ENCODE results near the gene SF3B4.
"Not testable (repeated sequence)": the region's sequence is repeated elsewhere in the genome, so short reads cannot be mapped to it uniquely, and the experiment has no call there.

The SF3B4 gene, protein sequence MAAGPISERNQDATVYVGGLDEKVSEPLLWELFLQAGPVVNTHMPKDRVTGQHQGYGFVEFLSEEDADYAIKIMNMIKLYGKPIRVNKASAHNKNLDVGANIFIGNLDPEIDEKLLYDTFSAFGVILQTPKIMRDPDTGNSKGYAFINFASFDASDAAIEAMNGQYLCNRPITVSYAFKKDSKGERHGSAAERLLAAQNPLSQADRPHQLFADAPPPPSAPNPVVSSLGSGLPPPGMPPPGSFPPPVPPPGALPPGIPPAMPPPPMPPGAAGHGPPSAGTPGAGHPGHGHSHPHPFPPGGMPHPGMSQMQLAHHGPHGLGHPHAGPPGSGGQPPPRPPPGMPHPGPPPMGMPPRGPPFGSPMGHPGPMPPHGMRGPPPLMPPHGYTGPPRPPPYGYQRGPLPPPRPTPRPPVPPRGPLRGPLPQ

DNA sequence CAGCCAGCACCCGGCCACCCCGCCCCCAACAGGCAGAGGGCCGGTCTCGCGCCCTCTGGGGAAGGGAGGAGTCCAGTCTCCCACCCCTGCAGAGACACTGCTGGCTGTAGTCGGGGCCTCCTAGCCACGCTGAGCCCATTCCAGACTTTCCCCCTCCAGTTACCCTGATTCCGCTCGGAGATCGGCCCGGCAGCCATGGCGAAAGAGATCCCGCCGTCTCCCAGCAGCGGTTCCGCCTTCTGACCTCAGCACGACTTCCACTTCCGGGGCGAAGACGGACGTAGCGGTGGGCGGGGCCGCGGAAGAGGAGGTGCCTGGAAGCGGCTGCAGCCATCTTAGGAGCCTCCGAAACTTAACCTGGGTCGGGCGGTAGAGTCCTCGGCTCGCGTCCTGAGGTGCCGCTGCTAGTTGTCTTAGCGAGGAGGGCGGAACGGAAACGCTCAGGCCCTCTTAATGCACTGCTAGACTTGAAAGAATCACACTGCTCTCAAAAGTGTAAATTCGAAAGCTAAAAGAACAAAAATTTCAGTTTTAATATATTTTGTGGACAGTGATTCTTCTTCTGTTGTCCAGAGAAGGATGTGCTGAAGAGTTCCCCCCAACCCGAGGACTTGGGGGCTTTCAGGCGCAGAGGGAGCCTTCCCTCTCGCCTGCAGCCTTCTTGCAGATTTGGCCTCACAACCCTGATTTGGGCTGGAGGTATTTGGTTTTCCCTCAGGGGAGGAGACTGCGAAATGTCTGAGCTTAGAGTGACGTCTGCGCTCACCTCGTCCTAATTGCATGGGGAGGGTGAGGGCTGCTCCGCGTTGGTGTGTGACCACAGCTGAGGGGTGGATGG is at the start of gene SF3B4:
SF3B4 (minus strand) TSS at position 241 of the 838 bp plus-strand sequence; CDS start at position 197, 44 bp downstream.
- peak; percentile 92 to 93 for DNase-seq

DNA sequence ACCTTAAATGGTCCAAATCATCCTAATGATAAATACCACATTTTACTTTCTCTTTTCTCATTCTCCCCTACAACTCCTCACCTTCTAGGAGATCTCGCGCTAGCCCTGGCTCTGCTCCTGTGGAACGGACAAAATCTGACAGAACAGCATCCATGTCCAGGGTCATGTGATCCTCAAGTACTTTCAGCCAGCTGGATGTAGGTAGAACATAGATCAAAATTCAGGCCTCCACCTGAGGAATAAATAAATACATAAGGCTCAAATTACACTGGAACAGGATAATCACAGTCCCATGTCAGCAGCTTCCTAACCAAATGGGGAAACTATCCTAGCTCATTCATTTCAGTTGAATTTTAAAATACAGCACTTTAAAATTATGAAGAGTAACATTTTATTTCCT is 49.7 kb upstream of the SF3B4 start:
- no peak for DNase-seq

DNA sequence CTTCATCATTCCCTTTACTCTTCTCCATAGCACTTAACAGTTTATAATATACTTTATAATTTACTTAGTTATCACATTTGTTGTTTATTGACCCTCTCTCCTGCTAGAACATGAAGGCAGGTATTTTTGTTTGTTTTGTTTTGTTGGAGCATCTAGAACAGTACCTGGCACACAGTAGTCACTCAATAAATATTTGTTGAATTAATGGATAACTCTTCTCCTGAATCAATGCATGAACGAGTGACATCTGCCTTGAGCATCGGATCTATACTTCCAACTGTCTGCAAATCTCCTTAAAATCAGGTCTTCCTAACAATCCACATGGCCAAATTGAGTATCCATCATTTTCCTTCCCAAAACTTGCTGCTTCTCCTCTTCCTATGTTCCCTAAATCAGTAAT is 44.9 kb upstream of the SF3B4 start:
- DNase-seq, result no peak

DNA sequence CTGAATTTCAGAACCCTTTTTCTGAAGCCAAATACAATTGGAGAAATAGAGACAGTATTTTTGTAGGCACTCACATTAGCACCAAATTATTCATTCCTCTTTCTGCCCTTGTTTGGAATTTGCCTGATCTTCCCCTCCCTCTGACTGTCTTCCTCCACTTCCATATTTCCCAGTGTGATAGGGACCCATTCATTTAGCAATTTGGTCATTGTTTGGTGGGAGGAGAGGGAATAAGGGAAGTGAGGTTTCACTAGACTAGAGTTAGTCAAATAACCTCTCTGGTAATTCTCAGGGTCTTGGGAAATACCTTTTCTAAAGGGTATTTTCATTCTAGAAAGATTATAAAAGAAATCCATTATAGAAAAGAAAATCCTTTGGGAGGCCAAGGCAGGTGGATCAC is 40.0 kb upstream of the SF3B4 start:
- no peak for DNase-seq

DNA sequence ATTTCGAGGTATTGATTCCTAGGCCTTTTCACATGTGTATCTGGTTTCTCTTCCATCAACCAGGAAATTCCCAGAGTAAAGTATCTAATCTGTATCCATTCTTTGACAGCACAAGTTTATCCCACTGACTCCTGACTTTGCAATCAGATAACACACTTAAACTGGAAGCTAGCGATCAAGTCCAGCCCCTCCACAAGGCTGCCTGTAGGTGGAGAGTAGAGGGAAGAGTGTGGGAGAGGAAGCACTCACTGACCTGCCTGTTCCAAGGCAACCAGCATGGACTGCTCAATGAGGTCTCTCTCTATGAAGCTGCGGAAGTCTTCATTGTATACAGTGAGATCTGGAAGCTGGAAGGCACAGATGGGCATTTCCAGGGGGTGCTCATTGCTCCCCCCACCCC is 39.4 kb upstream of the SF3B4 start:
- no peak for DNase-seq

DNA sequence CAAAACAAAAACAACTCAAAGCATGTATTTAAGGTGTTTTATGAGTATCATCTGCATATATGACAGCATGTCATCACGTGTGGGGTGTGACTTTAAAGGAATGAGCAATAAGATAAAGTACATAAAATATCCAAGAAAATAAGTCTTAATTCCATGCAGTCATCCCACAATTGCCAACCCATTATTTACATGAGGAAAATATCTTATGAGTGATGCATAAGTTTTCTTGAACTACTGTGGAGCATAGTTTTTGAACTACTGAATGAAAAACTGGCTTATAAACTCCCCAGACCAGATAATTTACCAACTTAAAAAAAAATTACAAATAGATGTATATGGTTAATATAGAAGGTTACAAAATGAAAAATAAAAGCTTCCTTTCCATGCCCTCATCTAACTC is 38.8 kb upstream of the SF3B4 start:
- no peak for DNase-seq

DNA sequence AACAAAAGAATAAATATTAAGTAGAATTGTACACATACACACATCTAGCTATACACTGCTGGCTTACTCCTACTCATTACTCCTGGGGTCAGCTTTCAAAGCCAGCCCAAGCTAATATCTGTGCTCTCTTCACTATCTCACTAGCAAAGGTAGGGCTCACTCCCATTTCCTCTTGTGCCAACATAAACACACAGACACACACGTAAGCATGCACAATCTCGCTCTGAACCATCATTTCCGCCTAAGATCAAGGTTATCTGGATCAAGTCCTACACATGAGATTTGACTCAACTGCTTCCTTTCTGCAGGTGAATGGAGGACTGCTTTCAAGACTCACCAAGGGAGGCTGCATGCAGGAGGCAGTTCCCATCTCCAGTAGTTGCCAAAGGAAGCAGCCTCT is 37.8 kb upstream of the SF3B4 start:
- DNase-seq, result no peak

DNA sequence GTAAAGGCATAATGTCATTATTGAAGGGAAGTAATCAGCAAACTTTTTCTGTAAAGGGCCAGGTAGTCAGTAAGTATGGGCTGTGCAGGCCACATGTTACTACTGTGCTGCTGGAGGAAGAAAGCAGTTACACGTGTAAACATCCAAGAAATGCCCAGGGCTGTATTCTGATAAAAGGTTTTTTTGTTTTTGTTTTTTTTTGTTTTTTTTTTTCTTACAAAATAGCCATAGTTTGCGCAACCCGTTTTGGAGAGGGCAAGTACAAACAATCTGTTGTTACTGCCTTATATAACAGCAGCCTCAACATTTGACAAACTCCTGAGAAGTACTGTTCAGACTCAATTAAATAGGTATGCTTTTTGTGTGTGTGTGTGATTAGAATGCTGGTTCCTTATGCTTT is 35.8 kb upstream of the SF3B4 start:
- no peak for DNase-seq

DNA sequence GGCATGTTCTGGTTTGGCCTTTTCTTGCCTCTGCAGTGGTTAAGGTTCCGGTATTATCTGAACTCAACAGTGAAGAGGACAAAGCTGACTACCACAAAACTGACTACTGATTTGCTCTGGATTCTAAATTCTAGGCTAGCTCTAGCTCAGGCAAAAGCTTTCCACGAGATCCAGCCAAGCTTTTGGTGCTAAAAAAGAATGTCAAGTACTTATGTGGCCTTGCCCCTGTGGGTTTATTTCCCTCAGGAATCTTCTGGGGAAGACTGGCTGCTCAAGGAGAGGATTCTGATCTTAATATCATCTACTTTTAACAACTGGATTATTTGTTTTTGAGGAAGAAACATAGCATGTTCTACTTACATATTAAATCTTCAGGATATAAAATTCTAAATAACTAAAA is 35.1 kb upstream of the SF3B4 start:
- DNase-seq, result no peak

DNA sequence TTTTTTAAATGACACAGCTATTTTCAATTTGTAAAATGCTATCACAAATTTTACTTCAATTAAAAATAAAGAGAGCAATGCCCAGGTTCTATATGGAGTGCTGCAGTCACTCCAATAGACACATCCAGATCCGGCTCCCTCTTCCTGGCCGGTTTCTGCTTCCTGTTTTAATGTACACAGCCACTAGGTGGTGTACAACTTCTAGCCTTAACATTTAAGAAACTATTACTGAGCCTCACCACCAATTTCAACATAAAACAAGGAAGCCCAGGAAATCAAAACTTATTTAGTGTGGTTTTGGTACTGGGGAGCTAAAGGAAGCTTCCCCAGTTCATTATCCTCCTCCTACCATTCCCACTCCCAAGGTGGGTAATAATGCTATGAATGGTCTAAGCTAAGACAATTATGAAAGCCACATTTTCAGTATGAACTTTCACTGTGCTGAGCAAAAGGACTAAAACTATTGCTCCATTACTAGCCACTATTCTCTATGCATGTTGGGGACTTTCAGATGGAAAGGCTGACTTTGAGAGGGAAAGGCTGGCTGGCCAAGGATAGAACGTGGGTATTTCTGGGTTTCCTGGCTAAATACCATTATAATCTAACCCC is 34.5 kb upstream of the SF3B4 start:
- DNase-seq, result peak; percentile 15 to 51

DNA sequence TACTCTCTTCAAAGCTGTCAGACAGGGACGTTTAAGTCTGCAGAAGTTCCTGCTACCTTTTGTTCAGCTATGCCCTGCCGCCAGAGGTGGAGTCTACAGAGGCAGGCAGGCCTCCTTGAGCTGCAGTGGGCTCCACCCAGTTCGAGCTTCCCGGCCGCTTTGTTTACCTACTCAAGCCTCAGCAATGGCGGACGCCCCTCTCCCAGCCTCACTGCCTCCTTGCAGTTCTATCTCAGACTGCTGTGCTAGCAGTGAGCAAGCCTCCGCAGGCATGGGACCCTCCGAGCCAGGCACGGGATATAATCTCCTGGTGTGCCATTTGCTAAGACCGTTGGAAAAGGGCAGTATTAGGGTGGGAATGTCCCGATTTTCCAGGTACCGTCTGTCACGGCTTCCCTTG is 29.9 kb upstream of the SF3B4 start:
- not testable (repeated sequence) for DNase-seq

DNA sequence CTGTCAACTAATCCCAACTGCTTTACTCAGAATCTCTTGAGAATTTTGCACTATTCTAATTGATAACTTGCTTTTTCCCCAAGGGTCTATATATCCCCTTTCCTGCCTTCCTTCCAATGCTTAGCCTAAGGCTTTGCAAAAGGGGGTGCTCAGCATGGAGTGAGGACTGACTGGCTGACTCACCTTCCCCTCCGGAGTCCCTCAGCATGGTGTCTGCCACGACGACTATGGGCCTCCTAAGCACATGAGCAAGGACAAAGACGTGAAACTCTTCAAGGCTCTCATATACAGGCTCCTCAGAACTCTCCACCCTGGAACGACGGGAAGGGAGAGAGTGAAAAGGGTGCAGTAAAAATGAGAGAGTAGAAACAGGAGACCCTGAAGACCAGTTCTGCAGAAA is 22.3 kb upstream of the SF3B4 start:
- DNase-seq, result no peak

DNA sequence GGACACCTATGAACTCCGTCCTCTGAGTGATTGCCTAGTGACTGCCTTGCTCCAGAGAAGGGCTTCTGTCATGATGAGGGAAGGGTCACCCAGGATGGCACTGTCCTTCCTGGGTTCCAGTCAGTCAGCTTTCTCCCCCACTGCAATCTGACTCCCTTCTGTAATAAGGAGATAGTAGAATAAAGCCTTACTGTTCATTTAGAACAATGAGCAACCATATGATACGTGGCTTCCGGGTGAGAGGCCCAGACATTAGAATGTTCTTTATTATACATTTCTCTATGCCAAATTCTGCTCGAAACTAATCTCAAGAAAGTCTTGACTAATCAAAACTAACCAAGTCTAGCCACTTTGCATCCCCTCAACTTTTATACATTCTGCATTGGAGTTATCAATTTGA is 17.6 kb upstream of the SF3B4 start:
- no peak for DNase-seq

DNA sequence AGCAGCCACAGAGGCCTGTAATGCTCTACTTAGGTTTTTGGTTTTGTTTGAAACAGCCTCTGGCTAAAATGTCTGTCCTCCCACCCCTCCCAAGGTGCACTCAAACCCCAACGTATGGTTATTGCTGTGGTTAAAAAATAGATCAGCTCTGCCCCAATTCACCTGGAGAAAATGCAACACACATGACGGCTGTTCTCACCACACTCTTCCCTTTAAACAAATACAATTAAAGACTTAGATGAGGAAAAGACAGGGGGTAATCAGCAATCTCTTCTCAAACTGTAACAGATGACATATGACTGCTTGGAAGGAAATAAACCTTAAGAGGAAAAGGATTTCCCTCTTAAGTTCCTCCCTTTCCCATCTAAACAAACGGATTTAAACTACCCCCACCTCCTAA is 15.3 kb upstream of the SF3B4 start:
- no peak for DNase-seq

DNA sequence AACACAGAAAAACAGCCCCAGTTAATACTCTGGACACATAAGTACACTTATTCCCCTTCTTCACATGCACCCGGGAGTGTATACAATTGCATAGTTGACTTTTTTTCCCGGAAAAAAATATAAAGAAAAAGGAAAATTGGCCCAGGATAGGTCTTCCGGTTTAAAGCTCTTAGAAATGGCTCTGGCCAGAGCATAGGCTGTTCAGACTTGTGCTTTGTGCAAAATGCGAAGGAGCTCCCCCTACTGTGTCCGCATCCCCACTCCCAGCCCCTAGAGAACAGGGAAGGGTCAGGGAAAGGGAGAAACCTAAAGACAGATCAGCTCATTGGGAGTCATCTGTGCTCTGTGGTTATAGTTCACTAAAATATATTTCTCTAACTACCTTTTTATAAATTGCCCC is 14.6 kb upstream of the SF3B4 start:
- no peak for DNase-seq

DNA sequence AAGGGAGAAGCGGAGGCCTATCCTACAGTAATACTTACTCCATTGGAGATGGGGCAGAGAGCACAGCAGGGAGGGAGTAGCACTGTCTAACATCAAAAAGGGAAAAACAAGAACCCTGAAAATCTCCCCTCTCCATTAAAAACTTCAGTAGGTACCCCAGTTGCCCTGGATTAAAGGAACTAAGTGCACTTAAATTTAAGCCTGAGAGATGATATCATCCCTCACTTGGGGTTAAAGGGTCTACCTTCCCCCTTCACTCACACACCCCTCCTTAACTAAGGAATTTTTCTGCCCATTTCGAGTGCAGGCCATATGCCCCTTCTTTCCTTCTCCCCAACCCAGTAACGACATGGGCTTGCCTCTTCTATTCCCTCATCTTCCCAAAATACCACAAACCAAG is 12.8 kb upstream of the SF3B4 start:
- DNase-seq, result no peak

DNA sequence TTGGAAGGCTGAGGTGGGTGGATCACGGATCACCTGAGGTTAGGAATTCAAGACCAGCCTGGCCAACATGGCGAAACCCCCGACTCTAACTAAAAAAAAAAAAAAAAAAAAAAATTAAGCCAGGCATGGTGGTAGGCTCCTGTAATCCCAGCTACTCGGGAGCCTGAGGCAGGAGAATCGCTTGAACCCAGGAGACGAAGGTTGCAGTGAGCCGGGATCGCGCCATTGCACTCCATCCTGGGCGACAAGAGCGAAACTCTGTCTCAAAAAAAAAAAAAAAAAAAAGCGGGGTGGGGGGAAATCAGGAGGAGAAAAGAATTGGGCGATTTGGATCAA is 11.0 kb upstream of the SF3B4 start:
- not testable (repeated sequence) for DNase-seq

DNA sequence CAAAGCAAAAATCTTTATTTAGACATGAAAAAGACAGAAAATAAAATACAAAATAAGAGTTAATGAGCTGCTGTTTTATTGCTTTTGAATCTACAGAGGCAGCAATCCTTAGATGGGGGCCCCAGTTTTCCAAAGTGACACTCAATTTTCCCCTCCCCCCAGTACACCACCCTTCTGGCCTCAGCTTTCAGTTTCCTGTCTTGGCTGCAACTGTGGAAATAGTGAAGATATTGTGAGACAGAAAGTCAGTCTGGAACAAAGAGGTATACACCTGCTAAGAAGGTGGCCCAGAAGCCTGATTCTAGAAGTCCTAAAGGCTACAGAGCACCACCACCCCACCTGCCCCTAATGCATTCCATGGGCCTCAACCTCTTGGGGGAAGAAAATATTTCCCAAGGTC is 10.2 kb upstream of the SF3B4 start:
- DNase-seq, result no peak

DNA sequence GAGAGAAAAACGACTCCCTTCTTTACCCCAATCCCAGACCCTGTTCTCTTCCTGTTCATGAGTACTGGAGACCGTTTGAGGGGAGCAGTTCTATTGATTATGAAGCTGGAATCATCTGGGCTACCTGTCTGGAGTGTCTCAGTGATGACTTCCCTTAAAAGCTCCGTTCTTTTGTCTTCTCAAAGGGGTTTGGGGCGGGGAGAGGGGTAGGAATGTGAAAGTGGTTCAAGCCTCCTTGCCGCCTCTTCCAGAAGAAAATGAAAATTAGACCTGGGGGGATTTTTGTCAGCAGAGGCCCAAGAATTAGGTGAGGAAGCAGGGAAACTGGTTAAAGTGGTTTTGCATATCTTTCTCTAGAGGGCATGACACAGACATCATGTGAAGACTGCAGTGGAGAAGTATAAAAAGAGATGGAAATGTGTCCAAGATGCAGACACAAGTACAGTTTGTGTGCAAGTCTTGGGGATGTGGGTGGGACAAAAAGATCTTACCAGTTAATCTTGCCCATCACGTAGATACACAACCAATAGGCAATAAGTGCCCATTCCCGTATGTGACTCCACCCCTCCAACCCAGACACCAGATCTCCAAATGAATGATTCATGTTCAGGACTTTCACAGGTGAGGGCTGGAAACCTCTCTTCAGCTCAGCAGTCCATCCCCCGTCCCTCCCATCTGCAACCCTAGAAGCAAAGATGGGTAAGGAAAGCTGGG is 9.5 kb upstream of the SF3B4 start:
- DNase-seq, result no peak

DNA sequence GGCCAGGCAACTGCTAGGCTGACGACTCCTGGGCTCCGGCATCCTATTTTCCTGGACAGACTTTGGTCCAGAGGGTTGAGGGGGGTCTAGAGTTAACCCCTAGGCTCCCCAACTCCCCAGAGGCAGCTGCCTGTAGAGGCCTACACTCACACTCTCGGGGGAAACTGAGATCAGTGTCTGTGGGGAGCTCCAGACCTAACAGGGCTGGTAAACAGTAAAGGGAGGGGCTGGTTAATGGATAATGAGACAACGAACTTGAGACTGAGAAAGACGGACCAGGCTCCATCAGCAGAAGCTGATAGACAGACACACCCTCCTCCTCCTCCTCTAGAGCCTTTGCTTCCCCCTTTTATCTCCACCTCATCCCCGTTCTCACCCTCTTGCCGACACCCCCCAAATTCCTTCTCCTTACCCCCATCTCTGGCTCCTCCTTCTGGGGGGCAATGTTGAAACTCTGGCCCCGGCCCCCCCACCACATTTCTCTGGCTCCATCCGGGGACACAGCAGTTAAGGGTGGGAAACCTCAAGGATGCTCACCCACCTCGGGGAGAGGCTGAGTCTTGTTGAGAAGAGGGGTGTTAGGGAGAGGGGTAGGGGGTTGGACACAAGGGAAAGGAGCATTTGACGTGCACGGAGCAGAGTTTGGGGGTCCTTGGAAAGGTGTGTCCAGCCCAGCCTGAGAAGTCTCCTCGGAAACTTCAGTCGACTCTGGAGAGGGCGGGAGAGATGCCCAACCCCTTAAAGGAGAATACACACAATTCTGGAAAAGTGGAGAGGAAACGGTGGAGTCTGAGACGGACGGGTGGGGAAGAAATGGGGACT is 8.8 kb upstream of the SF3B4 start, which contains the start of gene MTMR11:
MTMR11 (minus strand) TSS at position 710 of the 822 bp plus-strand sequence; CDS start at position 478, 232 bp downstream.
- DNase-seq, result no peak

DNA sequence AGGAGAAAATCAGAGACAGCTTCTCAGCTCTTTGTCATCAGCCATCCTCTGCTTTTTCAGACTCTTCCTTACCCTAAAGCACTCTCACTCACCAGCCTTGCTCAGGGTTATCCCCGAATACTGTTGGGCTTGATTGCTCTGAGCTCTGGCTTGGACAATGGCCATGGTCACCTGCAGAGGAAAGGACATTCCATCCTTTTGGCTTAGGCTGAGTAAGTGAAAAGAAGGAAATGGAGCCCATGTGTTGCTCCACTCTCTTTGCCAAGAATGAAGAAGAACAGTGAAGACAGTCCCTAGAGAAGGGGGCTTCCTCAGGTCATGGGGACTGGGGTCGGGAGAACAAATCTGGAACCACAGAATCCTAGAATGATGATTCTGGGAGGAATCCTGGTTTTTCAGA is 6.8 kb upstream of the SF3B4 start:
- DNase-seq, result no peak

DNA sequence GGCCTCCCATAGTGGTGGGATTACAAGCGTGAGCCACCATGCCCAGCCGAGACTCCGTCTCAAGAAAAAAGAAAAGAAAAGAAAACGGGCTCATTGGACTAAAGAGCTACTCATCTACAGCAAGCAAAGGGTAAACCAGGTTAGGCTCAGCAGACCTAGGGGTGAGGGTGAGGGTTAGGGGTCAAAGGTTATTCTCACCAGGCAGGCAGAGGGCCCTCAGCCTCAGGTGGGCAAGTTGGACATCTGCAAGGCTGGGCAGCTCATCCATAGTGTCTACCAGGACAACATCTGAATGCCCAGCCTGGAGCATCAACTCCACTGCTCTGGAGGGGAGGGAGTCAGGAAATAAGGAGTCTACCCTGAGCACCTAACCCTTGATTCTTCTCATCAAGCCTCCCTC is 5.6 kb upstream of the SF3B4 start:
- no peak for DNase-seq

Measured in activated CD4-positive, alpha-beta T cell treated with anti-CD3 and anti-CD28 coated beads for 4 hours (primary cell).